ENCODE data around the gene GAGE13.

The GAGE13 gene

GRCh38 chrX:49309401-49309981, 21.9 kb upstream of the GAGE13 start:
- Histone ChIP-seq H4K20me1 (ENCODE audit: insufficient read depth, low read length) (no peaks in the 10 kb centered on the region), H3K9me3 (replicated peaks; ENCODE audit: insufficient read depth, low read length) (no peaks in the 10 kb centered on the region), H3K4me1 (ENCODE audit: low read length) (no peaks in the 10 kb centered on the region), H3K36me3 (replicated peaks; ENCODE audit: insufficient read depth, low read length) (no peaks in the 10 kb centered on the region), H3K79me2 (ENCODE audit: low read length) (no peaks in the 10 kb centered on the region), H3K27me3 (replicated peaks; ENCODE audit: insufficient read depth, low read length) (no peaks in the 10 kb centered on the region), H3K4me3 (ENCODE audit: low read length) (no peak overlapping the region), H3K9ac (ENCODE audit: low read length) (no peak overlapping the region), H3K4me2 (ENCODE audit: low read depth, low read length) (no peak overlapping the region; the same call in 1 of the 2 replicates), H3F3A (ENCODE audit: insufficient read depth, low read length) (no peaks in the 10 kb centered on the region), H3K27ac (ENCODE audit: low read length) (no peak overlapping the region), H3K9me2 (replicated peaks; ENCODE audit: insufficient read depth, low read length) (no peaks in the 10 kb centered on the region), H2AFZ (ENCODE audit: low read length) (no peak overlapping the region)
- TF ChIP-seq EZH2 (optimal IDR thresholded peaks at IDR 0.05; ENCODE audit: low read depth, low read length), result no peak
- TF ChIP-seq, protein P1, sequence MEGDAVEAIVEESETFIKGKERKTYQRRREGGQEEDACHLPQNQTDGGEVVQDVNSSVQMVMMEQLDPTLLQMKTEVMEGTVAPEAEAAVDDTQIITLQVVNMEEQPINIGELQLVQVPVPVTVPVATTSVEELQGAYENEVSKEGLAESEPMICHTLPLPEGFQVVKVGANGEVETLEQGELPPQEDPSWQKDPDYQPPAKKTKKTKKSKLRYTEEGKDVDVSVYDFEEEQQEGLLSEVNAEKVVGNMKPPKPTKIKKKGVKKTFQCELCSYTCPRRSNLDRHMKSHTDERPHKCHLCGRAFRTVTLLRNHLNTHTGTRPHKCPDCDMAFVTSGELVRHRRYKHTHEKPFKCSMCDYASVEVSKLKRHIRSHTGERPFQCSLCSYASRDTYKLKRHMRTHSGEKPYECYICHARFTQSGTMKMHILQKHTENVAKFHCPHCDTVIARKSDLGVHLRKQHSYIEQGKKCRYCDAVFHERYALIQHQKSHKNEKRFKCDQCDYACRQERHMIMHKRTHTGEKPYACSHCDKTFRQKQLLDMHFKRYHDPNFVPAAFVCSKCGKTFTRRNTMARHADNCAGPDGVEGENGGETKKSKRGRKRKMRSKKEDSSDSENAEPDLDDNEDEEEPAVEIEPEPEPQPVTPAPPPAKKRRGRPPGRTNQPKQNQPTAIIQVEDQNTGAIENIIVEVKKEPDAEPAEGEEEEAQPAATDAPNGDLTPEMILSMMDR (IDR thresholded peaks at IDR 0.05; ENCODE audit: low read length), result no peak
- no peak for TF ChIP-seq EZH2phosphoT487 (IDR thresholded peaks at IDR 0.05; ENCODE audit: low read length)
- no peak for DNase-seq

DNA sequence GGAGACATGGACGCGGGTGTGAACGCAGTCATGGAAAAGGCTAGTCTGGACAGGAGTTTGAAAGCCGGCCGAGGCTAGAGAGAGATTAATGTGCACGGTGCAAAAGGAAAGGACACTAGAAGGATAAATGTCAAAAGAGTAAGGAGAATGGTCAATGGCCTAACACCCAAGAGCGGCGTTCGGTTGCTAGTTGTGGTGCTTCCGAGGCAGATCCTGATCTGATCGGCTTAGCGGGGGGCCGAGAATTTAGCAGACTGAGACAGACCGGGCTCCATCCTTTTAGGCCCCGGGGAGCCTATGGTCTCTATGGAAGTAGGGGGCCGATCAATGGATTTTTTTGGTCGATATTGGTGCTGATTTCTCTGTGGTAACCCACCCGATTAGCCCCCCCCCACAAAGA, 21.0 kb upstream of the GAGE13 start:
- H2AFZ ChIP-seq (ENCODE audit: low read length), result no peak overlapping the region
- H3K27me3 ChIP-seq (replicated peaks; ENCODE audit: insufficient read depth, low read length), result no peaks in the 10 kb centered on the region
- no peaks in the 10 kb centered on the region for H3K36me3 ChIP-seq (replicated peaks; ENCODE audit: insufficient read depth, low read length)
- H3K4me3 ChIP-seq (ENCODE audit: low read length), result no peak overlapping the region
- no peaks in the 10 kb centered on the region for H3F3A ChIP-seq (ENCODE audit: insufficient read depth, low read length)
- no peaks in the 10 kb centered on the region for H3K9me2 ChIP-seq (replicated peaks; ENCODE audit: insufficient read depth, low read length)
- H3K4me1 ChIP-seq (ENCODE audit: low read length), result no peaks in the 10 kb centered on the region
- H3K27ac ChIP-seq (ENCODE audit: low read length), result no peak overlapping the region
- no peak for DNase-seq
- H3K9ac ChIP-seq (ENCODE audit: low read length), result no peak overlapping the region
- TF ChIP-seq, protein P1 (IDR thresholded peaks at IDR 0.05; ENCODE audit: low read length), result no peak
- no peak for TF ChIP-seq EZH2 (optimal IDR thresholded peaks at IDR 0.05; ENCODE audit: low read depth, low read length)
- no peak for TF ChIP-seq EZH2phosphoT487 (IDR thresholded peaks at IDR 0.05; ENCODE audit: low read length)
- H3K9me3 ChIP-seq (replicated peaks; ENCODE audit: insufficient read depth, low read length), result no peaks in the 10 kb centered on the region
- no peaks in the 10 kb centered on the region for H4K20me1 ChIP-seq (ENCODE audit: insufficient read depth, low read length)
- no peaks in the 10 kb centered on the region for H3K79me2 ChIP-seq (ENCODE audit: low read length)
- no peak overlapping the region for H3K4me2 ChIP-seq (ENCODE audit: low read depth, low read length)

- TF ChIP-seq, protein P1 (IDR thresholded peaks at IDR 0.05; ENCODE audit: low read length), result no peak
- TF ChIP-seq EZH2 (optimal IDR thresholded peaks at IDR 0.05; ENCODE audit: low read depth, low read length) (no peak), EZH2phosphoT487 (IDR thresholded peaks at IDR 0.05; ENCODE audit: low read length) (no peak)
- Histone ChIP-seq H3K4me1 (ENCODE audit: low read length) (no peaks in the 10 kb centered on the region), H2AFZ (ENCODE audit: low read length) (no peak overlapping the region), H3K27me3 (replicated peaks; ENCODE audit: insufficient read depth, low read length) (no peaks in the 10 kb centered on the region), H3K4me2 (ENCODE audit: low read depth, low read length) (no peak overlapping the region), H3K4me3 (ENCODE audit: low read length) (no peak overlapping the region), H3K9me2 (replicated peaks; ENCODE audit: insufficient read depth, low read length) (no peaks in the 10 kb centered on the region), H4K20me1 (ENCODE audit: insufficient read depth, low read length) (no peaks in the 10 kb centered on the region), H3K36me3 (replicated peaks; ENCODE audit: insufficient read depth, low read length) (no peaks in the 10 kb centered on the region), H3K27ac (ENCODE audit: low read length) (no peak overlapping the region), H3K9ac (ENCODE audit: low read length) (no peak overlapping the region), H3K79me2 (ENCODE audit: low read length) (no peaks in the 10 kb centered on the region), H3F3A (ENCODE audit: insufficient read depth, low read length) (no peaks in the 10 kb centered on the region), H3K9me3 (replicated peaks; ENCODE audit: insufficient read depth, low read length) (no peaks in the 10 kb centered on the region)
- DNase-seq, result no peak
These were observed 19.2 kb upstream of the GAGE13 start for GRCh38 chrX:49312176-49312575.

Measured in MM.1S (cell line).